CD4-positive, alpha-beta T cell treated with Interleukin-21 for 1 hour (primary cell): ENCODE data around the gene PAFAH1B2.
A peak's percentile ranks its signal among the peaks of the same experiment; 100 is the strongest.
"Not testable (repeated sequence)": the region's sequence is repeated elsewhere in the genome, so short reads cannot be mapped to it uniquely, and the experiment has no call there.

Experiments
- DNase-seq: peaks from one replicate; pipeline ENCODE4 v3.0.0-alpha.2; 2020

PAFAH1B2 gene

GRCh38 chr11:117176186-117176585 is 32.1 kb downstream of the PAFAH1B2 start:
- no peak for DNase-seq

- no peak for DNase-seq
These were observed 33.6 kb downstream of the PAFAH1B2 start for GRCh38 chr11:117177534-117178209.

DNA sequence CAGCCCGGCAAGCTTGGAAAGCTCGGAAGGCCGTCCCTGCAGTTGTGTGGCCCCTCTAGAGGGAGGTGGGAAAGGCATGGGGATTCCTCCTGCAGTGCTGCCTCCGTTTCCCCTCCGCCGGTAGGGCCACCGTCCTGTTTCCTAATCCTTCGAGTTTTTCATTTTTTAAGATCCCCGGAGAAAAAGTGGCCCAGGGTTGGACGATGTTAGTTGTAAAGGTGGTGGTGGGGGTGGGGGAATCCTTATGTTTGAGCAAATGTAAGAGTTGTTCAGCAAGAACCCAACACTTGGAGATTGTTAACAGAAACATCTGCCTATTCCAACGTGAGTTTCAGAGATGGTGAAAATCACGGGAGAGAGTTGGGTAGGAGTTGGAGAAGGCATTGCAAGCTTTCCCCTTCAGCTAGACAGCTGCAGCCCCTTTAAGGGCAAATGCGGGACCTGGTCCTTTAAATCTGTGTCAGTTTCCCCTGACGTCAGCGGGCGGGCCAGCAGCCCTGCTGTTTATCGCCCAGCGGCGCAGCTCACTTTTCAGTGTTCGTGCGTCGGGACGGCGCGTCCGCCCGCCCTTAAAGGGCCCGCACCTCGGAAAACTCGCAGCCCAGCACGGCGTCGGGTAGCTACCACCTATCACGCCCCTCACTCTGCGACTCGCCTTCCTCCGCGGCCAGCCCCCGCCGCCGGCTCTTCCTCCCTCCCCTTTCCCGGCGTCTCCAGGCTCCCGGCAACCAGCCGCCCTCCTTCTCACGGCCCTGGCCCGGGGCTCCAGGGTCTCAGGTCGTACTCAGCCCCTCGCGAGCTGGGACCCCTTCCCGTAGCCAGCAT is 34.3 kb downstream of the PAFAH1B2 start, which contains the start of gene SIDT2:
Gene SIDT2, plus strand, starts transcription at position 534 of the 825 bp plus-strand sequence. CDS start 521 bp downstream, outside the sequence.
- DNase-seq = peak; percentile 89

GRCh38 chr11:117179048-117179999 is 35.2 kb downstream of the PAFAH1B2 start:
- DNase-seq = peak; percentile 58

DNA sequence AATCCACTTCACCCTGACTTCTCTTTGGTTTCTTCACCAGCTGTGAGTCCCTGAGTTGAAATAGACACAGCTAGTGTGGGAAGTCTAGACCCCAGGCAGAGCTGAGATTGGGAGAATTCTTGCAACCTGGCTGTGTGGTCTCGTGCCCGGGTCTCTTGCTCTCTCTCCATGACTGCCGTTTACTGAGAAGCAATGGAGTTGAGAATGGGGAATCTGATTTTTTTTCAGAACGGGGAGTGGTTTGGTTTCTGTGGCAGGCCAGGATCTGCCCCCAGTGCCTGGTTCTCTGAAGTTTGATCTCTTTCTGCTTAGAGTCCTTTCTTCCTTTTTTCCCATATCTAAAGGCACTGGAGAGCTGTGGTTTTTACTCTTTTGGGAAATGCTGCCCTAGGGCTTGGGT is 35.9 kb downstream of the PAFAH1B2 start:
- DNase-seq = no peak

DNA sequence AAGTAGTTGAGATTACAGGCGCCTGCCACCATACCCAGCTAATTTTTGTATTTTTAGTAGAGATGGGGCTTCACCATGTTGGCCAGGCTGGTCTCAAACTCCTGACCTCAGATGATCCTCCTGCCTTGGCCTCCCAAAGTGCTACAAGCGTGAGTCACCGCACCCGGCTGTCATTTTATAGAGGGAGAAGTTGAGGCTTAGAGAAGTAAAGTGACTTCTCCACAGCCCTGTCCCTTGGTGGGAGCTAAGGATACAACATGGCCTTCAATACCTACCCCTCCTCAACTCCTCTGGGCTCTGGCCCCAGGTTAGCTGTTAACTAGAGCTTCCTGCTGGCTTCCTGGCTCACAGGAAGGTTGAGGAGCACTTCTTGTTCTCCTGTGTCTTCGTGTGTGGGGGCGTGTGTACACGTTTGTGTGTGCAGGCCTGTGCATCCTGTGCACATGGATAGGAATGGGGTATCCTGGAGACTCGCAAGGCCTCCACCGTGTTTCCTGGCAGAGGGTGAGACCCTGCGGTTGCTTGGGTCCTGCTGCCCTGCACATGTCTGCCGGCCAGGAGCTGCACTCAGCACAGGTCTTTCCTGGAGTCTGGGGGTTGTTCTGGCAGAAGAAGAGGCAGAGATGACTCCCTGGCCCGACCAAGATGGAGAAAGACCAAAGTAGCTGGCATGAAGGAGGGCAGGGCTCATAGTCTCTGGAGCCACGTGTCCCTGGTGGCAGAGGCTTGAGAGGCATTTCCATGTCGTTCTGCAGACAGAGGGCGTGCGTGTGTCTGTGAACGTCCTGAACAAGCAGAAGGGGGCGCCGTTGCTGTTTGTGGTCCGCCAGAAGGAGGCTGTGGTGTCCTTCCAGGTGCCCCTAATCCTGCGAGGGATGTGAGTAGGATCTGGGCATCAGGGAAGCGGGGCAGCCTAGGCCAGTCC is 36.8 kb downstream of the PAFAH1B2 start:
- DNase-seq = peak; percentile 71

- no peak for DNase-seq
These were observed 37.8 kb downstream of the PAFAH1B2 start for GRCh38 chr11:117181586-117182550.

DNA sequence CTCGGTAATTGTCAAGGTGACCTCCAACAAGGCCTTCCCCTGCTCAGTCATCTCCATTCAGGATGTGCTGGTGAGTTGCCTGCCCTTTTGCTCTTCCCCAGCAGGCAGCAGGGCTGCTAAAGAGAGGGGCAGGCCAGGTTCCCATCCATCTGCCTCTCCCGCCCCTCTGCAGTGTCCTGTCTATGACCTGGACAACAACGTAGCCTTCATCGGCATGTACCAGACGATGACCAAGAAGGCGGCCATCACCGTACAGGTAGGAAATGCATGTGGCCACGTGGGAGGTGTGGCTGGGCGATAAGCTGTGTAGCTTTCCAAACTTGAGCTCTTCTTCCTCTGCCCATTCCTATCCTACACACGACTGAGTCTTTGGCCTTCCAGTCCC is 38.5 kb downstream of the PAFAH1B2 start:
- DNase-seq = no peak

- not testable (repeated sequence) for DNase-seq
These were observed 39.1 kb downstream of the PAFAH1B2 start for GRCh38 chr11:117183178-117183577.

GRCh38 chr11:117183724-117184349 is 39.8 kb downstream of the PAFAH1B2 start:
- no peak for DNase-seq

DNA sequence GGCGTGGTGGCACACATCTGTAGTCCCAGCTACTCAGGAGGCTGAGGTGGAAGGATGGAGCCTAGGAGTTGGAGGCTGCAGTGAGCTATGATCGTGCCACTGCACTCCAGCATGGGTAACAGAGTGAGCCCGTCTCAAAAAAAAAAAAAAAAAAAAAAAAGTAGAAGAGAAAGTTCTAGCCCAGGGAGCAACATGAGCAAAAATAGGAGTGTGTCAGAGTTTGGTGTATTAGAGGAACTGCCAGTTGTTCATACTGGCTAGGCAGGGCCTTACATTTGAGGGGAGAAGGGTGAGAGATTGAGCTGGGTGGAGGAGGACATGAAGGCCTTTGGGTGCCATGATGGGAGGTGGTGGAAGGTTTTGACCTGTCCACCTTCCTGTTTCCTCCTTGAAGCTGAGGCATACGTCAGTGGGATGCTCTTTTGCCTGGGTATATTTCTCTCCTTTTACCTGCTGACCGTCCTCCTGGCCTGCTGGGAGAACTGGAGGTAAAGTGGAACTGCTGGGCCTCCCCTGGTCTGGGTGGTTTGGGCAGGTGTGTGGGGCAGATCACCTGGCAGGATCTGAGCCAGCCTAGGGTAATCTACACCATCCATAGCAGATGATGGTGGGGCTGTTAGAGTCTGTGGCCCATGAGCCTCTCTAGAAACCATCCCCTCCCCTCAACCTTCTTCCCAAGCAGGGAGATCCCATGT is 41.8 kb downstream of the PAFAH1B2 start:
- DNase-seq = no peak

- DNase-seq = no peak
These were observed 42.3 kb downstream of the PAFAH1B2 start for GRCh38 chr11:117186431-117186761.

DNA sequence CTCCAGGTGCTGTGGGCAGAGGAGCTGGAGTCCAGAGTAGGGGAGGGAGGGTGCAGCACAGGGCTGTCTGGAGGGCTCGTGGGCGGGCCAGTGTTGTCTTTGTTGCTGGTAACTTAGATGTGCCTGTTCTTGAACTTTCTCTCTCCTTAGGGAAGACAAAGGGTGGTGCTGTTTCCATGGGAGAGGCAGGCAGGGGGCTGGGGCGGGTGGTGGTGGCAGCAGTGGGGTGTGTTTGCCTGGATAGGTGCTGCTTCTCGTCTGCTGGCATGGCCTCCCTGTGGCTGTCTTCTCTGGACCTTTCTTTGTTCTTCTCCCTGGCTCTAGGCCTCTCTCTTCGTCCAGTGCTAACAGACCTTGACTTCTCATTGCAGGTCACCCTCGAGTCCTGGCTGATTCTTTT is 42.9 kb downstream of the PAFAH1B2 start:
- no peak for DNase-seq

- DNase-seq = no peak
These were observed 43.3 kb downstream of the PAFAH1B2 start for GRCh38 chr11:117187428-117187798.

GRCh38 chr11:117187799-117188481 is 43.9 kb downstream of the PAFAH1B2 start:
- no peak for DNase-seq

DNA sequence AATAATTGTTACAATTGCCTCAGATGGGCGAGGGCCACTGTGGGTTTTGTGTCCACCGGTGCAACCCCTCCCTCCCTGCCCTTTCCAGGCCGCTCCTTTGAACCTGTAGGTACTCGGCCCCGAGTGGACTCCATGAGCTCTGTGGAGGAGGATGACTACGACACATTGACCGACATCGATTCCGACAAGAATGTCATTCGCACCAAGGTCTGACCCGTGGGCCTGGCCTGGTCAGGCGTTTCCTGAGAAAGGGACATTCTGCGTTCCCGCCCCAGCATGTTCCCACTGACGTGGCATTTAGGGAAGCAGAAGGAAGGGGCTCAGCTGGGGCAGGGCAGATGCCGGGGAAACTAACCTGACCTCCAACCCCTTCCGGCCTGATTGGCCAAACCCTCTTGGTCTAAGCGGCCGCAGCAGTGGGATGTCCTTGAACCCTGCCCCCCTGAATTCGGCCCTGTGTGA is 44.6 kb downstream of the PAFAH1B2 start:
- no peak for DNase-seq

- no peak for DNase-seq
These were observed 45.3 kb downstream of the PAFAH1B2 start for GRCh38 chr11:117189191-117189940.

DNA sequence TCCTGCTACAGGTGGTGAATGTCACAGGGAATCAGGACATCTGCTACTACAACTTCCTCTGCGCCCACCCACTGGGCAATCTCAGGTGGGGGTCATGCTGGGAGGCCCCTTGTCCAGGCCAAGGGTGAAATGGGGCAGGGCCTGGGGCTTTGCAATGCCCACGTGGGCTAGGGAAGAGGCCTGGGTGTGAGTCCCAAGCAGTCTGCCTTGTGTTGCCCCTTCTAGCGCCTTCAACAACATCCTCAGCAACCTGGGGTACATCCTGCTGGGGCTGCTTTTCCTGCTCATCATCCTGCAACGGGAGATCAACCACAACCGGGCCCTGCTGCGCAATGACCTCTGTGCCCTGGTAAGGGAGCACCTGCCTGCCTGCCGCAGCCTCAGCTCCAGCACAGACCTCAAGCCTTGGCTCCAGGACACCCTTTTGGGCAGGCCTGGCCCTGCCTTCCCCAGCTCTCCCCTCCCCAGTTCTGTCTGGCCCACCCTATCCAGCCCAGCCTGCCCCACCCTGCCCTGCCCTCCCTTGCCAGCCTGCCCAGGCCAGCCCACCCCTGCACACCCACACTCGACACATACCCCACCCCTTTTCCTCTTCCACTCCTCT is 46.0 kb downstream of the PAFAH1B2 start:
- DNase-seq = no peak
